Neuronal stem cell (in vitro differentiated cells): ENCODE data around the gene CHRDL2.

Experiments
- DNase-seq: peaks from one replicate; pipeline ENCODE4 v3.0.0-alpha.2; 2013; ENCODE audit warnings: low spot score
- H2AFZ ChIP-seq: one replicate; pipeline ENCODE4 v1.6.1; 2013; ENCODE audit warnings: mild to moderate bottlenecking, low read length, inconsistent platforms
- H2AK5ac ChIP-seq: 2 replicates; pipeline ENCODE4 v1.6.1; 2013; ENCODE audit warnings: low read depth, mild to moderate bottlenecking, inconsistent platforms, low read length, moderate library complexity, mixed read lengths
- H2BK120ac ChIP-seq: 2 replicates; pipeline ENCODE4 v1.6.1; 2013; ENCODE audit warnings: low read depth, mild to moderate bottlenecking, inconsistent platforms, low read length, moderate library complexity, mixed read lengths
- H2BK12ac ChIP-seq: one replicate; pipeline ENCODE4 v1.6.1; 2013; ENCODE audit warnings: low read length, inconsistent platforms
- H2BK15ac ChIP-seq: 2 replicates; pipeline ENCODE4 v1.6.1; 2013; ENCODE audit warnings: mild to moderate bottlenecking, low read length, inconsistent platforms, mixed read lengths
- H2BK5ac ChIP-seq: one replicate; pipeline ENCODE4 v1.6.1; 2013; ENCODE audit warnings: inconsistent platforms, mild to moderate bottlenecking, low read length, moderate library complexity
- H3K14ac ChIP-seq: one replicate; pipeline ENCODE4 v1.6.1; 2013; ENCODE audit warnings: low read length, inconsistent platforms
- H3K18ac ChIP-seq: 2 replicates; pipeline ENCODE4 v1.6.1; 2013; ENCODE audit warnings: low read length, inconsistent platforms
- H3K23ac ChIP-seq: 2 replicates; pipeline ENCODE4 v1.6.1; 2013; ENCODE audit warnings: low read depth, mild to moderate bottlenecking, mixed read lengths, low read length, inconsistent platforms; ENCODE audit not compliant: poor library complexity
- H3K27ac ChIP-seq: replicated peaks from 3 replicates; pipeline ENCODE4 v1.5.1; 2013; ENCODE audit warnings: low read length, inconsistent platforms
- H3K27me3 ChIP-seq, 3 experiments: 2 replicates each; pipeline ENCODE4 v1.6.1; 2013; ENCODE audit warnings: low read length in 3 of 3, mild to moderate bottlenecking in 2 of 3, inconsistent platforms in 1 of 3, low read depth in 1 of 3, mixed read lengths in 1 of 3, moderate library complexity in 1 of 3; ENCODE audit not compliant: control insufficient read depth in 3 of 3, insufficient read depth in 3 of 3
- H3K36me3 ChIP-seq, 2 donors: replicated peaks in 1 of 2; 2 replicates each; pipeline ENCODE4 v1.6.1; 2013; ENCODE audit warnings: low read length in 2 of 2; ENCODE audit not compliant: control insufficient read depth in 2 of 2, insufficient read depth in 2 of 2
- H3K4ac ChIP-seq: 2 replicates; pipeline ENCODE4 v1.6.1; 2013; ENCODE audit warnings: inconsistent platforms, mild to moderate bottlenecking, low read length, moderate library complexity
- H3K4me1 ChIP-seq, 2 donors: 1 replicate in 1 of 2; 2 replicates in 1 of 2; pipeline ENCODE4 v1.6.1; 2013; ENCODE audit warnings: low read length in 2 of 2, low read depth in 1 of 2; ENCODE audit not compliant: control insufficient read depth in 2 of 2, insufficient read depth in 1 of 2
- H3K4me2 ChIP-seq: one replicate; pipeline ENCODE4 v1.6.1; 2013; ENCODE audit warnings: mild to moderate bottlenecking, low read length, inconsistent platforms; ENCODE audit not compliant: insufficient read depth, poor library complexity, severe bottlenecking
- H3K4me3 ChIP-seq, 2 donors: 2 replicates each; pipeline ENCODE4 v1.5.1; 2013; ENCODE audit warnings: low read length in 2 of 2, mild to moderate bottlenecking in 2 of 2, inconsistent platforms in 1 of 2, moderate library complexity in 1 of 2
- H3K79me1 ChIP-seq: one replicate; pipeline ENCODE4 v1.6.1; 2013; ENCODE audit warnings: low read depth, mild to moderate bottlenecking, inconsistent platforms, low read length, moderate library complexity
- H3K9ac ChIP-seq: one replicate; pipeline ENCODE4 v1.6.1; 2013; ENCODE audit warnings: mild to moderate bottlenecking, low read depth, low read length, inconsistent platforms; ENCODE audit not compliant: poor library complexity
- H3K9me3 ChIP-seq, 2 donors: replicated peaks in 1 of 2; 2 replicates each; pipeline versions ENCODE3 to v1.6.1; 2013; ENCODE audit warnings: low read length in 2 of 2, mild to moderate bottlenecking in 2 of 2, inconsistent platforms in 1 of 2, low read depth in 1 of 2, mixed read lengths in 1 of 2, moderate library complexity in 1 of 2; ENCODE audit not compliant: control insufficient read depth in 2 of 2, insufficient read depth in 1 of 2
- H4K8ac ChIP-seq: one replicate; pipeline ENCODE4 v1.6.1; 2013; ENCODE audit warnings: low read depth, mild to moderate bottlenecking, inconsistent platforms, low read length, moderate library complexity
- H4K91ac ChIP-seq: one replicate; pipeline ENCODE4 v1.6.1; 2013; ENCODE audit warnings: low read length, low read depth, mild to moderate bottlenecking, inconsistent platforms; ENCODE audit not compliant: poor library complexity
- WGBS, 2 donors: extraction: QIAGEN DNeasy Blood & Tissue Kit; methylation state at CpG; one replicate each; pipeline ENCODE4 v1.1.7; 2013; ENCODE audit warnings: missing lambda C conversion rate in 2 of 2, mixed read lengths in 1 of 2; ENCODE audit not compliant: insufficient read length in 2 of 2, insufficient replicate concordance in 1 of 2; ENCODE audit errors: extremely low coverage in 2 of 2; 5-methylcytosine and 5-hydroxymethylcytosine counted together

Gene CHRDL2

DNA sequence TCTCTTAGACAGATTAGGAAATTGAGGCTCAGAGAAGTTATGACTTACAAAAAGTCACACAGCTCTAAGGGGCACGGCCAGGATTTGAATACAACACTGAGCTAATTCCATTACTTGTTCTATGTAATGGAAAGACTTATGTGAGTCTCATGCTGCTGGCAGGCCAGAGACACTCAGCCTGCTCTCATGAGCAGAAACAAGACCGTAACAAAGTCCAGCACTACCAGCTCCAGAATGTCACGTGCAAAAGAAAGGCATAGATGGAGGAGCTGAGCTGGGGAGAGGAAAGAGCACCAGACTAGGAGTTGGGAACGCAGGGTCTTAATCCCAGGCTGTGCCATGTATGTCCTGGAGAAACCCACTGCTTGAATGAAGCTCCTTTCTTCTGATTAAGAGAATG lies 1.8 kb downstream of the CHRDL2 start:
- Histone ChIP-seq H3K79me1 (no peaks in the 10 kb centered on the region), H3K36me3 (no peaks in the 10 kb centered on the region), H2AFZ (no peak overlapping the region), H2BK120ac (no peak overlapping the region), H2BK12ac (no peak overlapping the region), H3K4me2 (no peak overlapping the region), H2AK5ac (no peak overlapping the region), H2BK5ac (no peak overlapping the region), H2BK15ac (no peak overlapping the region), H4K8ac (no peak overlapping the region), H3K4me3 (no peak overlapping the region), H3K18ac (no peak overlapping the region), H3K4me1 (peaks cover 0 to 5% of the 10 kb centered on the region in 2 donors), H3K9me3 (peaks cover 0 to 7% of the 10 kb centered on the region in 2 donors), H3K27ac (no peak overlapping the region), H4K91ac (no peak overlapping the region), H3K27me3 (peaks cover 11 to 89% (median 43%) of the 10 kb centered on the region in 3 experiments), H3K23ac (no peak overlapping the region), H3K14ac (no peak overlapping the region), H3K9ac (no peak overlapping the region), H3K4ac (no peak overlapping the region)
- no CpG with 5 or more reads among the region's 4 CpGs for WGBS, 2 donors
- DNase-seq = no peak

DNA sequence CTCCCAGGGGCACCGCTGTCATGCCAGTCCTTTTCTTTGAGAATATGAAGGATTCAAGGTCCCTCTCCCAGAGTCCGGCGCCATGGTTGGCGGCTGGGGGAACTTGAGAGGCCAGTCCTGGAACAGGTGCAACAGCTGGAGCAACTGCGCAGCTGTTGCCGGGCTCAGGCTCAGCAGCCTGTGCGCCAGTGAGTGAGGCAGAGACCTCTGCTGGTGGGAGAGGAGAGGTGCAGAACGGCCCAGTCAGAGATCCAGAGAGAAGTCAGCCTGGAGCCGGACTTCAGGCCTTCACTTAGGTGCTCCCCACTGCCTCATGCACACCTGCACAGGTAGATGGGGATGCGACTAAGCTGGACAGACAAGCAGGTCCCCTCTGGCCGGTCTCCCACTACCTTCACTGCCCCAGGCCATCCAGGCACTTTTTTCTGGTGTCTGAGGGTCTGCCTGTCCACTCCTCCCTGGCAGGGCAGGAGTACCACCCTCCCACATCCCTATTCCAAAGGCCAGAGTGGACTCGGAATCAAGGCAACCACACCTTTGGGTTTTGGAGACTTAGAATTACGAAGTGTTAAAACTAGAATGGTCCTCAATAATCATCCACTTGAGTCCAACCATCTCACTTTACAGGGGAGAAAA lies 4.6 kb downstream of the CHRDL2 start:
- no peak overlapping the region for H2BK15ac ChIP-seq
- H3K27me3 ChIP-seq = peaks cover 8 to 89% (median 34%) of the 10 kb centered on the region in 3 experiments
- H3K14ac ChIP-seq = no peak overlapping the region
- H3K18ac ChIP-seq = no peak overlapping the region
- no peak overlapping the region for H2BK5ac ChIP-seq
- H3K9ac ChIP-seq = no peak overlapping the region
- H3K4me2 ChIP-seq = no peak overlapping the region
- H3K79me1 ChIP-seq = no peaks in the 10 kb centered on the region
- no peak overlapping the region for H3K23ac ChIP-seq
- H2AK5ac ChIP-seq = no peak overlapping the region
- no peaks in the 10 kb centered on the region for H3K9me3 ChIP-seq
- H4K8ac ChIP-seq = no peak overlapping the region
- no peak overlapping the region for H2BK120ac ChIP-seq
- no peak overlapping the region for H3K27ac ChIP-seq
- no peak overlapping the region for H2BK12ac ChIP-seq
- H3K4me3 ChIP-seq = no peak overlapping the region
- no peak overlapping the region for H4K91ac ChIP-seq
- no peaks in the 10 kb centered on the region for H3K36me3 ChIP-seq
- peaks cover 0 to 5% of the 10 kb centered on the region in 2 donors for H3K4me1 ChIP-seq
- H2AFZ ChIP-seq = peak overlapping the region; percentile 4
- no CpG with 5 or more reads among the region's 13 CpGs for WGBS, 2 donors
- no peak overlapping the region for H3K4ac ChIP-seq
- DNase-seq = peak; percentile 59

DNA sequence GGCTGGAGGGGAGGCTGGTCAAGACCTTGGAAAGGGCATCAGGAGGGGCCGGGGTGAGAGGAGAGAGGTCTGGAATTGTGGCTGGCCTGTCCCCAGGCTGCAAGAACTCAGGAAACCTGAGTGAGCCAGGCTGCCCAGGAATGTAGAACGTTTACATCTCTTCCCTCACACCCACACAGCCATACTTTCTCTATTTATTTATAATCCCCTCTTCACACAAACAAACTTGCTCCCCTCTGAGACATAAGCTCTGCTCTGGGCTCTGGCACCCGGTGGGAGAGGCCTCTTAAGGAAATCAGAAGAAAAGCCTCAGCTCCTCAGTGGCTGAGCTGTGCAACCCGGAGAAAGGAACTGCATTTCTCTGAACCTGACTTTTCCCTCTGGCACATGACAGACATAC lies 5.5 kb downstream of the CHRDL2 start:
- Histone ChIP-seq H2BK5ac (no peak overlapping the region), H2BK12ac (no peak overlapping the region), H2AK5ac (no peak overlapping the region), H2AFZ (no peak overlapping the region), H3K18ac (no peak overlapping the region), H3K4me3 (no peak overlapping the region), H3K23ac (no peak overlapping the region), H3K79me1 (no peaks in the 10 kb centered on the region), H3K4ac (no peak overlapping the region), H3K14ac (no peak overlapping the region), H3K4me2 (no peak overlapping the region), H2BK120ac (no peak overlapping the region), H4K8ac (no peak overlapping the region), H3K36me3 (no peaks in the 10 kb centered on the region), H3K27me3 (peaks cover 4 to 83% (median 24%) of the 10 kb centered on the region in 3 experiments), H3K27ac (no peak overlapping the region), H3K4me1 (peaks cover 3 to 8% of the 10 kb centered on the region in 2 donors), H3K9ac (no peak overlapping the region), H4K91ac (no peak overlapping the region), H2BK15ac (no peak overlapping the region), H3K9me3 (no peaks in the 10 kb centered on the region)
- DNase-seq = no peak
- WGBS, 2 donors = no CpG with 5 or more reads among the region's 4 CpGs

DNA sequence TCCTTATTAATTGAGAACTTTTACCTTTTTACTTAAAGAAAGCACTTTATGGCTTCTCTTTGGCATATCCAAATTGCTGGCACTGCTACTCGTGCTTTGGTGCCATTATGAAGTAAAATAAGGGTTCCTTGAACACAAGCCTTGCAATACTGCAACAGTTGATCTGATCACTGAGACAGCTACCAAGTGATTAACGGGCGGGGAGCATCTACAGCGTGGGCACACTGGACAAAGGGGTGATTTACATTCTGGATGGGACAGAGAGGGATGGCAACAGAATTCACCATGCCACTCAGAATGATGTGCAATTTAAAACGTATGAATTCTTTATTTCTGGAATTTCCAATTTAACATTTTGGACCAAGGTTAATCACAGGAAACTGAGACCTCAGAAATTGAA lies 7.7 kb downstream of the CHRDL2 start:
- no peak overlapping the region for H2AFZ ChIP-seq
- no peak overlapping the region for H3K4ac ChIP-seq
- H2AK5ac ChIP-seq = no peak overlapping the region
- H3K27me3 ChIP-seq = peaks cover 0 to 61% (median 4%) of the 10 kb centered on the region in 3 experiments
- H2BK120ac ChIP-seq = no peak overlapping the region
- no peak overlapping the region for H4K91ac ChIP-seq
- H3K36me3 ChIP-seq = no peaks in the 10 kb centered on the region
- H2BK15ac ChIP-seq = no peak overlapping the region
- H3K18ac ChIP-seq = no peak overlapping the region
- H3K14ac ChIP-seq = no peak overlapping the region
- no peaks in the 10 kb centered on the region for H3K9me3 ChIP-seq
- H2BK12ac ChIP-seq = no peak overlapping the region
- no peak for DNase-seq
- no CpG with 5 or more reads among the region's 5 CpGs for WGBS, 2 donors
- no peak overlapping the region for H2BK5ac ChIP-seq
- H3K27ac ChIP-seq = no peak overlapping the region
- no peak overlapping the region for H3K4me2 ChIP-seq
- peaks cover 9 to 16% of the 10 kb centered on the region in 2 donors for H3K4me1 ChIP-seq
- no peak overlapping the region for H3K4me3 ChIP-seq
- H3K79me1 ChIP-seq = no peaks in the 10 kb centered on the region
- H3K23ac ChIP-seq = no peak overlapping the region
- no peak overlapping the region for H4K8ac ChIP-seq
- no peak overlapping the region for H3K9ac ChIP-seq
